Endometrium (tissue), 2 donors: Measurements from ENCODE around the gene AGFG1.
A peak's percentile ranks its signal among the peaks of the same experiment; 100 is the strongest.
"Not testable (repeated sequence)": the region's sequence is repeated elsewhere in the genome, so short reads cannot be mapped to it uniquely, and the experiment has no call there.

Experiments used
- FAIRE-seq: peaks from 2 replicates; lab custom pipeline; 2012; peaks lifted over from hg19 to GRCh38; lab: Jason Lieb, UNC
- donor health status: control.
- donor health status: control.

AGFG1 gene

DNA sequence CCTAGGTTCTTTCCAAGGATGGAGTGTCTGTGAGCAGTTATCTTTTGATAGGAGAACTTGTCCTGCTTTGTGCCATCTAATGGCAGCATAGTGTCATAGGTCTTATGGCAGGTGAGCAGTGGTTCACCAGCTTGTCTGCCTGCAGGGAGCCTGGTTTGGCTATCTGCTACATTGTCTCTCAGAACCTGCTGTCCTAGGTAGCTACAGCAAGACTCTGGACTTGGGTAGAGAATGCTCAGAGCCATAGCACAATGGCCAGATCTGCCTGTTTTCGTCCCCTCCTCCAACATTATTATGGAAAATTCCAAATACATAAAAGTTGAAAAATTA, 28.3 kb downstream of the AGFG1 start:
- FAIRE-seq, result no peak

DNA sequence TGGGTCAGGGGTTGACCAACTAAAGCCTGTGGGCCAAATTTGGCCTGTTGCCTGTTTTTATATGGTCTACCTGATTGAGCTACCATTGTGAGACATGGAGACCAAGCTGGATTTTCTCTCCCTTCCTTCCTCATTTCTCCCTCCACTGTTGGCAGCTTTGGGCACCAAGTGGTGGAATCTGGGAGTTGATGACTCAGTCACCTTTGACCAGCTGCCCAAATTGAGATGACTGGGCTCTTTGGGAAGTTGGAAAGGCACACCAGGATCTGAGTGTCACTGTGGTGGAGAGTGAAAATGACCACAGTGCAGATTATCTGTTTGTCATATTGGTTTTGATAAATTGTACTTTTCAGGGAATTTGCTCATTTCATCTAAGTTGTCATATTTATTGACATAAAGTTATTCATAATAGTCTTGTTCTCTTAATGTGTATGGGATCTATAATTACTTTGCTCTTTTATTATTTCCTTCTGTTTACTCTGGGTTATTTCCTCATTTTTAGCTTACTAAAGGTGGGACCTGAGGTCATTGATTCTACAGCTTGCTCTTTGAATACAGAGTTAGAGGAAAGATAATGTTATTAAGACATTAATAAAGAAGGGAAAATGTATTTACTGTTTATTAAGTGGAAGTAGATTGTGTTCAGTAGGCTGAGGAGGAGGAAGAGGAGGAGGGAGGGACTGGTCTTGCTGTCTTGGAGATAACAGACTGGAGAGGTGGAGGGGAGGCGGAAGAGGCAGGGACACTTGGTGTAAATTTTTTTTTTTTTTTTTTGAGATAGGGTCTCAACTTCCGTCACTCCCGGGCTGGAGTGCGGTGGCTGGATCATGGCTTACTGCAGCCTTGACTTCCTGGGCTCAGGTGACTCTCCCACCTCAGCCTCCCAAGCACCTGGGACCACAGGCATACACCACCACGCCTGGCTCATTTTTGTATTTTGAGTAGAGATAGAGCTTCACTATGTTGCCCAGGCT, 31.8 kb downstream of the AGFG1 start:
- no peak for FAIRE-seq

DNA sequence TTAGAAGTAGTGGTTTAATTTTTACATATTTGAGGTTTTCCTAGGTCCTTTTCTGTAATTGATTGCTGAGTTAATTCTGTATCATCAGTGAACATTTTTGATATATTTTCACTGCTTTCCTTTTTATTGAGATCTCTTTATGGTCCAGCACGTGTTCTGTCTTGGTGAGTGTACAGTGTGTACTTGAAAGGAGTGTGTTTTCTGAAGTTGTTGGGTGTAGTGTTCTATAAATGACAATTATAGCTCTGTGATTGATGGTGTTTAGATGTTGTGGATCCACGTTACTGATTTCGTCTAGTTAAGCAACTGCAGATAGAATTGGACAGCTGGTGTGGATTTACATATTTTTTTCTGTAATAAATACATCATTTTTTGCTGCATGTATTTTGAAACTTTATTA, 32.7 kb downstream of the AGFG1 start:
- peak; percentile 35 for FAIRE-seq

DNA sequence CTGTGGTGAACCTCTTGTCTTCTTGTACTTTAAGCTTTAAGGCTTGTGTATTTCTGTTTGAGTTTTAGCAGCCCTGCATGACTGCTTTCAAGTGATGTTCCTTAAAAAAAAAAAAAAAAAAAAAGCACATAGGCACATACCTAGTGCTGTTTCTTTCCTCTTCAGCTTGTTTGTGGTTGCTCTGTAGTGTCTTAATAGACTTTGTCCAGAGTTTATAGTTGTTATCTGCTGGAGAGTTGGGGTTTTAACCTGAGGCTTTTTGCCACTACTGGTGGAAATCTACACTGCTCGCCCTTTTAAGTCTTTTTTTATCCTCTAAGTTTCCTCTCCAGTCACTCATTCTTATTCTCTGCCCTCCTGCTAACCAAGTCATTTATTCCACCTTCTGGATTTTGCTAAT, 34.5 kb downstream of the AGFG1 start:
- no peak for FAIRE-seq

DNA sequence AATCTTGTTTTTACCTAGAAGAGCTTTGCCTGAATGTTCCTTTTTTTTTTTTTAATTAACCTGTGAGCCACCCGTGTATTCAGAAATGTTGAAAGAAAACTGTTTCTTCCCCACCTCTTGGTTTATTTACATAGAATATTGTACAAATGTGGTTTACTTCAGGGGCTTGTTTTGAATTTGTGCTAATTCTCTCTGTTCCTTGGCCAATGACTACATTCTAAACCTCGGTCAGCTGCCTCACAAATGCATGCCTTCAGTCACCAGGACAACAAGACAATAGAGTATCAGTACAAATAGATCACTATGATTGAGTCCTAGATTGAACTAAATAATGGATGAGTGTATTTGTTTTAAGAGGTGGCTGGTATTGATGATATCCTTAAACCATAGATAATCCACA, 36.0 kb downstream of the AGFG1 start:
- FAIRE-seq, result no peak

DNA sequence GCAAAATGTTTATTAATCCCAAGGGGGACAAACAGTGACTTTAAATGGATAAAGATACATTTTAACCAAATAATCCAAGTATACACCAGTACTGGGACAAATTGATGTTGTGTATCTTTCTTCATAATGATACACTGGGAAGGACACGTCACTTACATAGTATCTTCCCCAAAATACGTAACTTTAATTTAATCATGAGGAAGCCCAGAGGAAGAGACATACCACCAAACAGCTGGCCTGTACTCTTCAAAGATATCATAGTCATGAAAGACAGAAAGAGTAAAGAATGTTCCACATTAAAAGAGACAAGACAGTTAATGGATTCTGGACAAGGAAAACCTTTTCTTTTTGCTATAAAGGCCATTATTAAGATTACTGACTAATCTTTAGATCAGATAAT, 37.1 kb downstream of the AGFG1 start:
- no peak for FAIRE-seq

DNA sequence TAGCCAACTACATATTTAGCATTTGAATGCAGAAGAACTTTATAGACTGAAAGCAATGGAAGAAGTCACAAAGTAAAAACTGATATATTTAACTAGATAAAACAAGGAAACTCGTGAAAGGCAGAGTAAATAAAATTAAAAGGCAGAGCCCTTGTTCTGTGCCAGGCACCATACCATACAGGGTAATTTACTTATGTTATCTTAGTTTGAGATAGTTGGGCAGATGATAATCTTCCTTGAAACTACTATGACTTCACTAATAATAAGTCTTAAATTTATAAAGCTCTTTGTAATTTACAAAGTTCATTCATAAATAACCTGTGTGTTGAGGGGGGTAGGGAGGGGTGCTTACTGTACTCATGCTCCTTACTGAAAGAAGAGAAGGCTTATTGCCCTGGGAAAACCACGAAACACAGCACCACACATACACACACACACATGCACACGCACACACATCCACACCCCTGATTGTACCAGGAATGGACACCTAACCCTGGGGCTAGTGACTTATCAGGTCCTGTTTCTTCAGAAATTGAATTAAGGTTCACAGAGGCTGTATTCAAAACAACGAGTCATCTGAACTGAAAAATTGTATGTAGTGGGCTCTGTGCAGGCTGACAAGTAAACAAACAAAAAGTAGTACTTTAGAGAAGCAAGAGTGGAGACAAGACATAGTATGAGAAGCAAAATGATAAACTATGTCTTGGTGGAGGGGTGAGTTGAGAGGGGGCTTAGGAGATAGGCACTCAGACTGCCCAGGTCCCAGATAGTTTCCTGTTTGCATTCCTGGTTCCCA, 38.1 kb downstream of the AGFG1 start:
- FAIRE-seq, result no peak

DNA sequence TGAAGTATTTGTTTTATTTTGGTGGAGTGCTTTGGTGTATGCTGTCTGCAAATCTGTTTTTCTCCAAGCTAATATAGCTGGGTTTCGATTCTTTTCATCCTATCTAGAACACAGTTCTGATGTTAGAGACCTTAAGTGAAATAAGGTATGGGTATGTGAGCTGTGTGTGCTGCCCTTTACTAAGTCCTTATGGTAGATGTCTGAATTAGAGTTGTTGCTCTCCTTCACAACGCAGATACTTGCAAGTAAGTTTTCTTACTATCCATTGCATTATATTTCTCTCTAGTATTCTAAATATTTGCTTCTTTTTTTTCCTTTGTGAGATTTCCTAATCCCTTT, 38.6 kb downstream of the AGFG1 start:
- FAIRE-seq, result no peak

DNA sequence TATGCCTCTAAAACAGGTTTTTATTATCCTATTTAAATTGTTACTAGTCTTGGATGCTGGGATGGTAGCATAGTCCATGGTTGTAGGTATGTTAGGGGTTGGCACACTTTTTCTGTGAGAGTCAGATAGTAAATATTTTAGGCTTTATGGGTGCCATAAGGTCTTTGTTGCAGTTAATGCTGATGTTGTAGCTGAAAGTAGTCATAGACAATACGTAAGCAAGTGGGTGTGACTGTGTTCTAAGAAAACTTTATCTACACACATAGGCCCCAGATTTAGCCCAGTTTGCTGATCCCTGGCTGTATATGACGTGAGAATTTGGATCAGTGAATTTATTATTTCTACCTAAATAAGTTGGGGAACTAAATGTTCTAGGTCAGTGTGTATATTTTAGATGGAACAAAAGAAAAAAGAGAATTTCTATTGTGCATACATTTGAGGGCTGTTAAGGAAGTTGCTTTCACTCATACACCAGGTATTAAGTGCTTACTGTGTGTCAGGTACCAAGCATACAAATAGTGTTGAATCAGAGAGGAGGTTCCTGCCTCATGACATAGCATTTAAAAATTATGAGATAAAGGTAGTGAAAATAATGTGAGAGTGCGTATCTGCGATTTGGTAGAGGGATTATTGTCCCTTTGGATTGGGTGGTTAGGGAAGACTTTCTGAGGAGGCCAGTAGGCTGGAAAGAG, 39.4 kb downstream of the AGFG1 start:
- FAIRE-seq, result no peak

DNA sequence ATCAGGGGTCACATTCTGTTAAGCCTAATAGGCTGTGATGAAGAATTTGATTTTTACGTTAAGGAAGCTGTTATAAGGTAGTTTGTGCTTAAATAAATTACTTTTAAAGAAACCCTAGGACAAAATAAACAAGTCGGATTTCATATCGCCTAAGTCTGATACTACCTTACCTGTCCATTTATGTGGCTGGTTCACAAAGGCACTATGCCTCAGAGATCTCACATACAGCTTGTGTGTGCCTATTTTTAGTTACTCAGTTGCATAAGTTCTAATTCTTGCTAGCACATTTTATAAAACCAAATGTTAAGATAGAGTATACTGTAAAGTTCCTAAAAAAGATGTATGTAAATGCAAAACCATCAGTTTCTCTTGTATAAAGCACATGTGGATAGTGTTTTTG, 40.0 kb downstream of the AGFG1 start:
- no peak for FAIRE-seq

DNA sequence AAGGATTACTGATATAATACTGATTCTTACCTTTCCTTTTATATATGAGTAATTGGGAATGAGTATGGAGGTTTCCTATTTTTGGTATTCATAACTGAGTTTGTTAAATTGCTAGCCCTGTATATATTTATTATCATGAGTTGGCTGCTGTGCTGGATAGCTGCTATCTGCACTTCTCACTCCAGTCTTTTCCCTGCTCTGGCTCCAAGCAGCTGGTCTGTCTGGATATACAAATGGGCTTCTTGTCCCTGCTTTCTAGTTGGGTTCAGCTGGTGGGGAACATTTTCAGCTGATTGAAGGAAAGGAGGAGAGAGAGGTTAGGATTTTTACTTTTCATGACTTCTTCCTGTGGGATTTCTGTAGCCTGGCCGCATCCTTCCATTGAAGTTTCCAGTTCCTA, 41.2 kb downstream of the AGFG1 start:
- FAIRE-seq, result no peak

DNA sequence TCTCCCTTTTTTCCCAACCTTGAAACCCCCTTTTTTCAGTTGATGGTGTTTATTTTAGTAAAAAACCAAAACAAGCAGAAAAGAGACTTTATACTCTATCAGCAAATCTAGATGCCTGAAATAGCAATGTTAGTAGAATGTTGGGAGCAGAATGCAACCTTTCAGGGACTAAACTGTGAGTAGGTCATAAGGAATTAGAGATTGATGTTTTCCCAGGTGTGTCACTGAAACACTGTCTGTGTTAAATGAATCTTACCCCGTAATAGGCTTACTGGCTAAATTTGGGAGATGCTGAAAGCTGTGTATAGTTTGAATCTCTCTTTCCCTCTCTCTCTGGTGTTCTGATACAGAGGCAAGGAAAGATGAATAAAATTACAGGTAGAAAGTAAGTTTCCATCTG, 43.8 kb downstream of the AGFG1 start:
- FAIRE-seq, result no peak

DNA sequence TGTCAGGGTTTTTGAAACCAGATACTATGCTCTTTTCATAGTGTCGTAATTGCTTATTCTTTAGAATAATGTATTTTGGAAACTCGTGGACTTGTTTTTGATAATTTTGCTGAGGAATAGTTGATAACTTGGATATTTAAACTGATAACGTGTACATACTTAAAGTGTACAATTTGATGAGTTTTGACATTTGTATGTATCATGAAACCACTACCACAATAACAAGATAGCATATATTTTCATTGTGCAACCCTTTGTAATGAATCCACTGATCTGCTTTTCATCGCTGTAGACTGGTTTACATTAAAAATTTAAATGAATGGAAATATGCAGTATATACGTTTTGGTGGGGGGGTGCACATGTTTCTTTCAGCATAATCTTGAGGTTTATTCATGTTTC, 45.8 kb downstream of the AGFG1 start:
- no peak for FAIRE-seq

DNA sequence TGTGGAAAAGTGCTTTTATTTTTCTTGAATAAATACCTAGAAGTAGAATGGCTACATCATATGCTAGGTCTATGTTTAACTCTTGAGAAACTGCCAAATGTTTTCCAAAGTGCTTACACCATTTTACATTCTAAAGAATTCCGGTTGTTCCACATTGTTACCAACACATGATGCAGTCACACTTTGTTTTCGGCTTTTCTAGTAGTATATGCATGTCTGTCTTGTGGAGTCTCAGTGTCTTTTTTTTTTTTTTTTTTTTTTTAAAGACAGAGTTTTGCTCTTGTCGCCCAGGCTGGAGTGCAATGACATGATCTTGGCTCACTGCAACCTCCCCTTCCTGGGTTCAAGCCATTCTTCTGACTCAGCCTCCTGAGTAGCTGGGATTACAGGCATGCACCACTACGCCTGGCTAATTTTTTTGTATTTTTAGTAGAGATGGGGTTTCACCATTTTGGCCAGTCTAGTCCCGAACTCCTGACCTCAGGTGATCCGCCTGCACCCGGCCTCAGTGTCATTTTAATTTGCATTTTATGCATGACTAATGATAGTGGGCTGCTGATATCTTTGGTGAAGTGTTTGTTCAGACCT, 46.4 kb downstream of the AGFG1 start:
- not testable (repeated sequence) for FAIRE-seq

DNA sequence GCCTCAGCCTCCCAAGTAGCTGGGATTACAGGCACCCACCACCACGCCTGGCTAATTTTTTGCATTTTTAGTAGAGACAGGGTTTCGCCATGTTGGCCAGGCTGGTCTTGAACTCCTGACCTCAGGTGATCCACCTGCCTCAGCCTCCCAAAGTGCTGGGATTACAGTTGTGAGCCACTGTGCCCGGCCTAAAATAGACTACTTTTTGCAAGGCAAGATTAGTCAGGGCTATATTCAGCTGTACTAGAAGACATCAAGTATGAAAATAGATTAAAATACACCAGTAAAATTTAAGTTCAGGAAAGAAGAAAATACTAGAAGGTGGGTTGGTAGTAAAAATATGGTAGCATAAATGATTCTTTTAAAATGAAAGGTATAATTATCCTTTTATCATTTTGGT, 49.2 kb downstream of the AGFG1 start:
- not testable (repeated sequence) for FAIRE-seq

DNA sequence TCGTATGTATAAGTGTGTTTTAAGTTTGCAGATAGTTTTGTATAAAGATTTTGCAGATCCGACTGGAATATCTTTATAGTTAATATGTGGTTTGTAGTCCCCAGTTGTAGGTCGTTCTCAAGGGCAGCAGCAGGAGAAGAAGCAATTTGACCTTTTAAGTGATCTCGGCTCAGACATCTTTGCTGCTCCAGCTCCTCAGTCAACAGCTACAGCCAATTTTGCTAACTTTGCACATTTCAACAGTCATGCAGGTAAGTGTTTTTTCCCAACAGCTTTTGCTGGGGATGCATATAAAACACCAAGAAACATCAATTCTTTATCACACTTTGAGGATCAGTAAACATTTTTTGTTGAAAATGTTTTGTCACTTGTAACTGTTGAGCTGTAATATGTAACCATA, 52.7 kb downstream of the AGFG1 start:
- FAIRE-seq, result no peak

DNA sequence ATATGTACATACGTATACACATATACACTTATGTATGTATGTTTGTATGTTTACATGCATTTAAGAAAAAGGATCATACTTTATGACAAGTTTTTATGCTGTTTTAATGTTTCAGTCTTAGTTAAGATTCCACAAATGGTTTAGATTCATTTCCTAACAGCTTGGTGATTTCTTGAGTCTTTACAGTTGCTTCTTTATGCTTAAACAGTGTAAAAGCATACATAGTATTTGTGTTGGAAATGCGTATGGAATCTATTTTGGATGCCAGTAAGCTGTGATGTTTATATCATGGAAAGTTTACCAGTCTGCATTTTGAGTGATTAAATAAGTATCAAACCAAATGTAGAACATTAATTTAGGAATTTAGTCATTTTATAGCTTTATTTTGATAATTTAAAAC, 55.4 kb downstream of the AGFG1 start:
- FAIRE-seq, result no peak

DNA sequence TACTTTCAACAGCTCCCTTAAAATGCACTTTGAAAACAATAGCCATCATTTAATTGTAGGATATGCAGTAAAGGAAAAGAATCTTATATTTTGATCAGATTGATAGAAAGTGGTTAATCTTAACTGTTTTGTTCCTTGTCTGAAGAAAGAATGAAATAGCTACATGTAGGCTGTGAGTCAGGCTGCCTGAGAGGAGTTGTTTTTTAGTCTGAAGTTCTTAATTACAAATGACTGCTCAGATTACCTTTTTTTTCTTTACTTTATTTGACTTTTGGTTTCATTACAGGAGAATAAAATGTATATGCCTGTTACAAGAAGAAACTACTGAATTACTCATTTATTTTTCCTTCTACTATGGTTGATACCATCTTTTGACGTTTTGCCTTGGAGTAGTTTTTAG, 56.8 kb downstream of the AGFG1 start:
- no peak for FAIRE-seq

DNA sequence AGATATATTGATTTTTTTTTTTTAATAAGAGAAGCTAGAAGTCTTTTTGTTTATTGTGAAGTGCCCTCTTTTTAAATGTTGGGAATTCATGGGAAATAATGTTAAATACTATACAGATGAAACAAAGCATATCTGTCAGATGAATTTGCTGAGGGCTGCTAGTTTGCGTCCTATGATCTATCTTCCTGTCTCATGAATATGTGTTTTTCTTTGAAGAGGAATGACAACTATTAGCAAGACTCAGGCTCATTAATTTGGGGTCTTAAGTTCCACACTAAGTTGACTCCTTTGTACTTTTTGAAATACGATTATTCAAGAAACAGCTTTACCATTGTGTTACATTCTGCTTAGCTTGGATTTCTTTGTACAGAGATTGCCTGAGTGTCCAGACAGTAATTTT, 57.9 kb downstream of the AGFG1 start:
- FAIRE-seq, result no peak

DNA sequence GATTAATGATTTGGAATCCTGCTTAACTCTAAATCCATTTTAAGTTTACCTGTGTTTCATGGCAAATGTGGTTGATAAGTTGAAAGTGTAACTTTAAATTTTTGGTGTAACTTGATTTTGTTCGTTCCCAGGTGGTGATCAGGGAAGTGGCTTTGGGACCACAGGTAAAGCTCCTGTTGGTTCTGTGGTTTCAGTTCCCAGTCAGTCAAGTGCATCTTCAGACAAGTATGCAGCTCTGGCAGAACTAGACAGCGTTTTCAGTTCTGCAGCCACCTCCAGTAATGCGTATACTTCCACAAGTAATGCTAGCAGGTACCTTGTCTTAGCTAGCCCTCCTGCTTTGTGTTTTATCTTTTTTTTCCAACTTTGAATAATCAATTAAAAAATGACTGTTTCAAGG, 62.8 kb downstream of the AGFG1 start:
- no peak for FAIRE-seq

DNA sequence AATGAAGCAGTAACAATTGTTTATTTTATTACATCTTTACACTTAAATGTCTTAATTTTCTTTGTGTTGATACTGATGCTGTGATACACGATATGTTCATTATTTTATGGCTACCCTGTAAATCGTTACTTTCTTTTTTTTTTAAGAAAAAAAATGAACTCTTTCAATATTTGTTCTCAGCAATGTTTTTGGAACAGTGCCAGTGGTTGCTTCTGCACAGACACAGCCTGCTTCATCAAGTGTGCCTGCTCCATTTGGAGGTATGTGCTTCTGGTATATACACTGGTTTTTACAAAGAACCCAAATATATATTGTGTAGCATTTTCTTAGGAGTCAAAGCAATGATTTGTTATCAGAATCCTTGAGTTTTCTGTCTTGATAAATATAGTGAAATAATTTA, 64.5 kb downstream of the AGFG1 start:
- no peak for FAIRE-seq

DNA sequence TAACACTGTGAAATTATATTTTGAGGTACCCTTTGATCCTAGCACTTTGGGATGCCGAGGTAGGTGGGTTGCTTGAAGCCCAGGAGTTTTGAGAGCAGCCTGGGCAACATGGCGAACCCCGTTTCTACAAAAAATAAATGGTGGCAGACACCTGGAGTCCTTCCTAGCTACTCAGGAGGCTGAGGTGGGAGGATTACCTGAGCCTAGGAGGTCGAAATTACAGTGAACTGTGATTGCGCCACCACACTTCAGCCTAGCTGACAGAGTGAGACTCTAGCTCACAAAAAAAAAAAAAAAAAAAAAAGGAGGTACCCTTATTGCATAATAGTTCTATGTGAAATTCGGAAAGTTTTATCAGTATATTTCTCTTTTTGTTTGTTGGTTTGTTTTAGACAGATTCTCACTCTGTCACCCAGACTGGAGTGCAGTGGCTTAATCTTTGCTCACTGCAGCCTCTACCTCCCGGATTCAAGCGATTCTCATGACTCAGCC, 67.6 kb downstream of the AGFG1 start:
- FAIRE-seq, result no peak

DNA sequence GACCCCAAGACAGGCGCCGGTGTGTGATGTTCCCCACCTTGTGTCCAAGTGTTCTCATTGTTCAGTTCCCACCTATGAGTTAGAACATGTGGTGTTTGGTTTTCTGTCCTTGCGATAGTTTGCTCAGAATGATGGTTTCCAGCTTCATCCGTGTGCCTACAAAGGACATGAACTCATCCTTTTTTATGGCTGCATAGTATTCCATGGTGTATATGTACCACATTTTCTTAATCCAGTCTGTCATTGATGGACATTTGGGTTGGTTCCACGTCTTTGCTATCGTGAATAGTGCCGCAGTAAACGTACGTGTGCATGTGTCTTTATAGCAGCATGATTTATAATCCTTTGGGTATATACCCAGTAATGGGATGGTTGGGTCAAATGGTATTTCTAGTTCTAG, 68.4 kb downstream of the AGFG1 start:
- FAIRE-seq, result not testable (repeated sequence)
